ENCODE results near the gene GNA12.

DNA sequence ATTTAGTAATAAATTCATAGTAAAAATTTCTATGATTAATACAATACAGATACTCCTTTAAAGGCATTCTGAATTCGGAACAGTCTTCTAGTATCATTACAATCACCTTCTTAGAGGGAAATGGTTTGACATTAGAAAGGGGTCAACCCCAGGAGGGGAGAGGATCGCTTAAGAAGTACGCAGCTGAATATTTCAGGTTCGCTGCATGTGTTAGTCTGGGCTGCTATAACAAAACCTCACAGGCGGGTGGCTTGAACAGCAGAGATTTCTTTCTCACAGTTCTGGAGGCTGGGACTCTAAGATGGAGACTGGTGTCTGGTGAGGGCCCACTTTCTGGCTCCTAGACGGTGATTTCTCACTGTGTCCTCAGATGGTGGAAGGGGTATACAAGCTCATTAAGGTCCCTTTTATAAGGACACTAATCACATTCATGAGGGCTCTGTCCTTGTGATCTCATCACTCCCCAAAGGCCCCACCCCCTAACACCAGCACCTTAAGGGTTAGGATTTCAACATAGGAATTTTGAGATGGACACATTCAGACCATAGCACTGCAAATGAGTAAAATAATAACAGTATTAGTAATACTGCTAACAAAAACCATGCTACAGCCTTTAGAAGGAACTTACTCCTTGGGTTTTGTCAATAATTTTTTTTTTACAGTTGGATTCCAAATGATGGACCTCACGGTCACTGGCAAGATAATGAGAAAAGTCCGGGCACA lies 34.0 kb downstream of the GNA12 start:
- TF ChIP-seq, protein P1, sequence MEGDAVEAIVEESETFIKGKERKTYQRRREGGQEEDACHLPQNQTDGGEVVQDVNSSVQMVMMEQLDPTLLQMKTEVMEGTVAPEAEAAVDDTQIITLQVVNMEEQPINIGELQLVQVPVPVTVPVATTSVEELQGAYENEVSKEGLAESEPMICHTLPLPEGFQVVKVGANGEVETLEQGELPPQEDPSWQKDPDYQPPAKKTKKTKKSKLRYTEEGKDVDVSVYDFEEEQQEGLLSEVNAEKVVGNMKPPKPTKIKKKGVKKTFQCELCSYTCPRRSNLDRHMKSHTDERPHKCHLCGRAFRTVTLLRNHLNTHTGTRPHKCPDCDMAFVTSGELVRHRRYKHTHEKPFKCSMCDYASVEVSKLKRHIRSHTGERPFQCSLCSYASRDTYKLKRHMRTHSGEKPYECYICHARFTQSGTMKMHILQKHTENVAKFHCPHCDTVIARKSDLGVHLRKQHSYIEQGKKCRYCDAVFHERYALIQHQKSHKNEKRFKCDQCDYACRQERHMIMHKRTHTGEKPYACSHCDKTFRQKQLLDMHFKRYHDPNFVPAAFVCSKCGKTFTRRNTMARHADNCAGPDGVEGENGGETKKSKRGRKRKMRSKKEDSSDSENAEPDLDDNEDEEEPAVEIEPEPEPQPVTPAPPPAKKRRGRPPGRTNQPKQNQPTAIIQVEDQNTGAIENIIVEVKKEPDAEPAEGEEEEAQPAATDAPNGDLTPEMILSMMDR (IDR thresholded peaks at IDR 0.05), result no peak
- TF ChIP-seq POLR2A (IDR thresholded peaks at IDR 0.05), result no peak

Measured in lower leg skin (tissue), 3 donors.